Muscle of leg (tissue), 11 donors: ENCODE measurements around the gene CNKSR2. TPM values are rescaled to one million over a fixed set of nuclear protein-coding genes. Genes with fewer than 3 reads are reported as not detected.

Source experiments
- DNase-seq: peaks from one replicate; pipeline ENCODE4 v3.0.0; 2013
- H3K27ac ChIP-seq: one replicate; pipeline ENCODE4 v1.5.1; 2013; ENCODE audit warnings: mild to moderate bottlenecking, low read length, control low read depth
- H3K27me3 ChIP-seq: one replicate; pipeline ENCODE4 v1.6.1; 2013; ENCODE audit warnings: low read length; ENCODE audit not compliant: control insufficient read depth, insufficient read depth
- H3K36me3 ChIP-seq: one replicate; pipeline ENCODE4 v1.6.1; 2013; ENCODE audit warnings: low read length; ENCODE audit not compliant: control insufficient read depth, insufficient read depth
- H3K4me1 ChIP-seq: one replicate; pipeline ENCODE4 v1.6.1; 2013; ENCODE audit warnings: low read length; ENCODE audit not compliant: control insufficient read depth, insufficient read depth
- H3K4me3 ChIP-seq: one replicate; pipeline ENCODE4 v1.5.1; 2013; ENCODE audit warnings: low read length, control low read depth
- H3K9me3 ChIP-seq: replicated peaks from 2 replicates; pipeline ENCODE4 v1.6.1; 2013; ENCODE audit warnings: low read depth, low read length; ENCODE audit not compliant: control insufficient read depth
- WGBS: methylation state at CpG from one replicate; pipeline ENCODE4 v1.1.5; 2013; ENCODE audit warnings: missing lambda C conversion rate; ENCODE audit not compliant: insufficient coverage; 5-methylcytosine and 5-hydroxymethylcytosine counted together
- polyA plus RNA-seq, 8 donors: library from polyadenylated mRNA; unstranded; fragments of 120-200 nt; gene quantifications; one replicate each; pipeline versions ENCODE4 v1.2.1 to v1.2.3, GENCODE V29; 2013; ENCODE audit warnings: inconsistent platforms in 1 of 8, low replicate concordance in 1 of 8; ENCODE audit not compliant: insufficient read length in 8 of 8, insufficient read depth in 1 of 8
- total RNA-seq: library from RNA; stranded (reverse); fragments of 120-200 nt; gene quantifications from one replicate; pipeline ENCODE4 v1.2.4, GENCODE V29; 2013

CNKSR2 gene
- total and polyA plus RNA-seq, 9 donors: 1.6 to 3.8 (median 2.1) TPM

DNA sequence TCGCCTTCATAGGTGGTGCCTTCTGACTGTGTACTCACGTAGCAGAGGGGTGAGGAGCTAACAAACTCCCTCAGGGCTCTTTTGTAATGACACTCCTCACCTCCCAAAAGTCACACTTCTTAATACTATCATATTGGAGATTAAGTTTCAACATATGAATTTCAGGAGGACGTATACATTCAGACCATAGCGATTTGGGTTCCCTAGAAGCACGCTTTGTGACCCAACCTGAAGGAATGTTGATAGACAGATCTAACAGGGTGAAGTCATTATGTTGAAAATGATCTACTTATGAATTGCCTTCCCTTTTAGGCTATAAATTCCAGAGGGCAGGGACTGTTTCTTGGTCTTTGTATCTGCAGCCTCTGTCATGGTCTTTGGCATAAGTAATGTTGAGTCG, 287.1 kb downstream of the CNKSR2 start:
- WGBS: 53% methylated on average over 3 of the region's 6 CpGs
- Histone ChIP-seq H3K27ac (no peak overlapping the region), H3K27me3 (peaks cover 43% of the 10 kb centered on the region), H3K4me1 (no peaks in the 10 kb centered on the region), H3K4me3 (no peak overlapping the region), H3K36me3 (no peaks in the 10 kb centered on the region), H3K9me3 (peaks cover 3% of the 10 kb centered on the region)
- DNase-seq: no peak

DNA sequence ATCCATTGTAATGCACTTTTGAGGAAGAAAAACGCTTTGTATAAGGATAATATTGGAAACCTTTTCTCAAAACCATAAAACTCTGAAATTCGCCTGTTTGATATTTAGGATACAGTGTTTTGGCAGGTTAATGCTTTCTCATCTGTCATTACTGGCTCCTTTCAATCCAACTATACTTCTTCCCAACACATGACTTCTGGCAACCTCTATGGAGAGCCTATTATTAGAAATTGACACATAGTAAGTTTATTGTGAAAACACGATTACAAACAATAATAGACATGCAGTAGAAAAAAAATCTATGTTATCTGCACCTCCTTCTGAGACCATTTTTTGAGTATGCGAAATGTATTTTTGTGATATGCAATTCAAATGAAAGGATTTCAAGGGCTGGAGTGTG, 288.5 kb downstream of the CNKSR2 start:
- no CpG with 5 or more reads among the region's 4 CpGs for WGBS
- Histone ChIP-seq H3K4me1 (no peaks in the 10 kb centered on the region), H3K36me3 (no peaks in the 10 kb centered on the region), H3K27me3 (peaks cover 29% of the 10 kb centered on the region), H3K4me3 (no peak overlapping the region), H3K9me3 (no peaks in the 10 kb centered on the region), H3K27ac (no peak overlapping the region)
- DNase-seq: no peak

DNA sequence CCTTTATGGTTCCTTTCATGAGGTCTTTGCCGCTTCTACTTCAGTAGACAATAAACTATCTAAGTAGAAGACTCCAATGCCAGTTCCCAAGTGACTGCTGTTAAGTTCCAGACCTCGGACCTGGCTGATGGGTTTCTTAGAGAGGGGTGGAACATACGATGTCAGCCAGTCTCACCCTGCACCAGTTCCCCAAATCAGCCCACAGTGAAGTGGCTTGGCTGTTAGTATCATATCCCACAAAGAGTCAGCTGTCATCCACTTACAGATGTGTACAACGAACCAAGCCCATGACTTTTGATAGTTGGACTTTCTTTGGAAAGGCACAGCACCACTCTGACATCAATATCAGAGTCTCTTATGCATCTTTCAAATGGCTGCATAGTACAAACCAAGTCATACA, 292.0 kb downstream of the CNKSR2 start:
- H3K27ac ChIP-seq: no peak overlapping the region
- no peaks in the 10 kb centered on the region for H3K36me3 ChIP-seq
- peaks cover 9% of the 10 kb centered on the region for H3K27me3 ChIP-seq
- no peak for DNase-seq
- no peak overlapping the region for H3K4me3 ChIP-seq
- H3K9me3 ChIP-seq: no peaks in the 10 kb centered on the region
- WGBS: no CpG with 5 or more reads among the region's 4 CpGs
- H3K4me1 ChIP-seq: no peaks in the 10 kb centered on the region

DNA sequence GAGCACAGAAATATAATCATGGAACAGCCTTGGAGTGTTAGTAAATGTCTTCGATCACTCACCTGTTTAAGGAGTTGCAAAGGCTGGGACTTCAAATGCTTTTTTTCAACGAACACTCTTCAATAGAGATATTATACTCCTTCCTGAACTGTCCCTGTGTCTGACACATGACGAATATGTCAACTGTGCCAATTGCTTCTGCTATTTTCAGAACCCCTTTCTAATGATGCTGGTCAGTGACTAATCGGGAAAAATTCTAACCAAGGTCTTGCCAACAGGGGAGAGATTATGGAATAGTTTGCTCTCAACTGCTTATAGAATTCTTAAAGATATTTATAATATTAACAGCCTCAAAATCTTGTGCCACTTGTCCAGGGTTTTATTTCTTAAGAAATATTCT, 292.5 kb downstream of the CNKSR2 start:
- H3K36me3 ChIP-seq: no peaks in the 10 kb centered on the region
- no peaks in the 10 kb centered on the region for H3K9me3 ChIP-seq
- H3K27ac ChIP-seq: no peak overlapping the region
- WGBS: 50% methylated on average over 2 of the region's 4 CpGs
- peaks cover 8% of the 10 kb centered on the region for H3K27me3 ChIP-seq
- no peak overlapping the region for H3K4me3 ChIP-seq
- peak; percentile 12 for DNase-seq
- no peaks in the 10 kb centered on the region for H3K4me1 ChIP-seq

DNA sequence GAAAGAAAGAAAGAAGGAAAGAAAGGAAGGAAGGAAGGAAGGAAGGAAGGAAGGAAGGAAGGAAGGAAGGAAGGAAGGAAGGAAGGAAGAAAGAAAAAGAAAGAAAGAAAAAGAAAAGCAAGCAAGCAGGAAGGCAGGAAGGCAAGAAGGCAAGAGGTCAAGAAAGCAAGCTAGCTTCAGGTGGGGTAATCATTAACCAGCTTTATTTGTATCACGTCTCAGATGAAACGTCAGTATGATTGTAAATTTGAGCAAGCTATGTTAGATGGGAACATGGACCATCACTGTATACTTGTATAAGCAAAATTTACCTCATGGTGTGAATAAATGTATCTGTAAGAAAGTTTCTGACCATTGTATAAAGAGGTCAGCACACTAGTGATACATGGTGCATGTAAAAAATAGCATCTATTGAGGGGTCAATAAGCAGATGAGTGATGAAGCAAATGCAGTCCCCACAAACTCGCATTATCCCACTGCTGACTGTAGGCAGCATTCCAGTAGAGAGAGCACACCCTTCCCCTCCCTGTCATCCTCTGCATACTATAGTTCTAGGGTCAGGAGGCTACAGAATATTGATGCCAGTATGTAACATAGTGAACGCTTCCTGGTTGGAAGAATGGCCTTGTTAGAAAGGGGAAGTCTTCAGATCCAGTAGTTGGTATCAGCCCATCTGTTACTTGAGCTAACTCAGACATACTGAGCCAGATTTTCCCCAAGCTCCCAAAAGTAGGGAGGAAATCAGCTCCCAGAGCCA, 300.4 kb downstream of the CNKSR2 start:
- no peak for DNase-seq
- H3K4me1 ChIP-seq: no peaks in the 10 kb centered on the region
- WGBS: no CpG with 5 or more reads among the region's 4 CpGs
- H3K27me3 ChIP-seq: peaks cover 8% of the 10 kb centered on the region
- H3K9me3 ChIP-seq: no peaks in the 10 kb centered on the region
- no peaks in the 10 kb centered on the region for H3K36me3 ChIP-seq
- no peak overlapping the region for H3K4me3 ChIP-seq
- H3K27ac ChIP-seq: no peak overlapping the region

DNA sequence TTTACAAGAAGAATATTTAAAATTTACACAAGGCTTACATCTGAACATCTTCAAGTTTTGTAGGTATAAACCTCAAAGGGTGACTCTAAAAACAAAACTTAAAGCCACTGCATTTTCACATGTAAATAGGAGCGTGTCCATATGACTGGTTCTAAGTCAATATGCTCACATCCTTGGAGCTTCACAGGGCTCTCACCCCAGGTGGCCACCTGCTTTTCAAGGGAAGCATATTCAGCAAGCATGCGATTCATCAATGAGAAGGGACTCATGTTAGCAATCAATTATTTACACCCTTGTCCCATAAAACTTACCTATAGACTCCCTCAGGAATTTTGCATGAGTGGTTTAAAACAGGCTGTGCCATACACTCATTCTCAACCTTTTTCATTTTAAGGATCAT, 301.7 kb downstream of the CNKSR2 start:
- peaks cover 13% of the 10 kb centered on the region for H3K27me3 ChIP-seq
- H3K9me3 ChIP-seq: no peaks in the 10 kb centered on the region
- H3K27ac ChIP-seq: no peak overlapping the region
- H3K4me3 ChIP-seq: no peak overlapping the region
- no peak for DNase-seq
- no peaks in the 10 kb centered on the region for H3K4me1 ChIP-seq
- 23% methylated on average over 2 of the region's 2 CpGs for WGBS
- H3K36me3 ChIP-seq: no peaks in the 10 kb centered on the region

DNA sequence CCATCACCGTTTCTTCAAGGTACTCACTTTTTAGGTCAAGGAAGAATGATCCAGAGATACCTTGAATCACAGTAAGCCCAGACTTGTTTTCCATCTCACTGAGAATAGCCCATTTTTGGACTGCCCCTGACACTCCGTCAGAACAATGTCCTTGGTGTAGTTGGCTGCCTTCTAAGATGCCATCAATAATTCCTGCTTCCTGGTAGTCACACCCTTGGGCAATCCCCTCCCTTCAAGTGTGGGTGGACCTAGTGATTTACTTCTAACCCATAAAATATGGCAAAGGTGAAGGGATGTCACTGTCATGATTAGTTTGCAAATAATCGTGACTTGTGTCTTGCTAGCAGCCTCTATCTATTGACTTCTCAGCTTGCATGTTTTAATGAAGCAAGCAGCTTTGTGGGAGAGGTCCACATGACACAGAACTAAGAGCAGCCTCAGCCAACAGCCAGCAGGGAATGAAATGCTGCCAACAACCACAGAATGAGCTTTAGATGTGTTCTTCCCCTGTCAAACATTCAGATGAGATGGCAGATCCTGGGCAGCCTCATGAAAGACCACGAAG, 303.9 kb downstream of the CNKSR2 start:
- no peak for DNase-seq
- Histone ChIP-seq H3K27ac (no peak overlapping the region), H3K4me1 (no peaks in the 10 kb centered on the region), H3K36me3 (no peaks in the 10 kb centered on the region), H3K9me3 (no peaks in the 10 kb centered on the region), H3K27me3 (peaks cover 13% of the 10 kb centered on the region), H3K4me3 (no peak overlapping the region)
- no CpG with 5 or more reads among the region's 4 CpGs for WGBS

DNA sequence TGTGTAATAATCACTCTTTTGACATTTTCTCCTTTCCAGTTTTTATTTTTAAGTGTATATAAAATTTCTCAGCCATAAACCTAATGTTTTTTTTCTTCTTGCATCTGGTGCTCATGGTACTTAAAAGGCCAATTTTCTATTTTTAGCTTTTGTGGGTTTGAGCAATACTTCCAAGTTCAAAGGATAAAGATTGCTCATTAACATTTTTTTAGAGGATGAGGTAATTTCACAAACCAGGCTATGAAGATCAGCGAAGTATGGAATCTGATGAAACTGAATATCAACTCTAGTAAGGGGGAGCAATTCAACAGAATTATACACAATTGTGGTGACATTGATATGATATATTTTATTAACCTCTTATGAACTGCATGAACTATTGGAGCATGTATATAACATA, 309.7 kb downstream of the CNKSR2 start:
- Histone ChIP-seq H3K27me3 (peaks cover 12% of the 10 kb centered on the region), H3K27ac (no peak overlapping the region), H3K4me1 (no peaks in the 10 kb centered on the region), H3K9me3 (no peaks in the 10 kb centered on the region), H3K4me3 (no peak overlapping the region), H3K36me3 (no peaks in the 10 kb centered on the region)
- no CpG with 5 or more reads among the region's 1 CpG for WGBS
- no peak for DNase-seq

DNA sequence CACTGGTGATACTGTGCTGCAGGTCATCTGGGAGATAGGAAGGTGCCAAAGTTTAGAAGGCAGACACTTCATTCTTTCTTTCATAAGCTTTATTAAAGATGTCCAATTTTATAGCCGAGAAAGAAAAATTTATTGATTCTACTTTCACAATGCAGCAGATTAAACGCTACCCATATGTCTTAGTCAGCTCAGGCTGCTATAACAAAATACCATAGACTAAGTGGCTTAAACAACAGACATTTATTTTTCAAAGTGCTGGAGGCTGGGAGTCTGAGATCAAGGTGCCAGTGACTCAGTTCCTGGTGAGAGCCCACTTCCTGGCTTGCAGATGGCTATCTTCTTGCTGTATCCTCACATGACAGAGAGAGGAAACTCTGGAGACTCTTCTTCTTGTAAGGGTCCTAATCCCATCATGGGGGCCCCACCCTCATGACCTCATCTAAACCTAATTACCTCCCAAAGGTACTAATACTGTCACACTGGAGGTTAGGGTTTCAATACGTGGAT, 317.3 kb downstream of the CNKSR2 start:
- peaks cover 4% of the 10 kb centered on the region for H3K27me3 ChIP-seq
- DNase-seq: no peak
- no peak overlapping the region for H3K27ac ChIP-seq
- no peaks in the 10 kb centered on the region for H3K36me3 ChIP-seq
- no CpG with 5 or more reads among the region's 3 CpGs for WGBS
- no peaks in the 10 kb centered on the region for H3K9me3 ChIP-seq
- H3K4me1 ChIP-seq: no peaks in the 10 kb centered on the region
- H3K4me3 ChIP-seq: no peak overlapping the region

DNA sequence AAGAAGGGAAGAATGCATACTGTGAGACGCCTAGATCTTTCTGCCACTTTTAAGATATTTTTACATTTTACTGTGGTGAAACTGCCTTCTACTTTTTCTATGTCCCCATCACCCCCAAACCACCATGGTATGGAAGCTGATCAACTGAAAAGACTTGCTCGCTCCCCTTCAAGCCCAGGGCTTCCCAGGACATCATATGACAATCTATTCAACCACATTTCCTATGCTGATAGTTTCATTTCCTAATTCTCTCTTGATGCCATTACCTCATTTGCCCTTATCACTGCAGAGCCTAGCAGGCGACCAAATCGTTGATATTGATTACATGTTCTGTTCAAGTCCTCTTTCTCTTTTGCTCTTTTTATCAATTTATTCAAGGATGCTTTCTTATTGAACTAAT, 324.1 kb downstream of the CNKSR2 start:
- Histone ChIP-seq H3K36me3 (no peaks in the 10 kb centered on the region), H3K4me3 (no peak overlapping the region), H3K9me3 (no peaks in the 10 kb centered on the region), H3K4me1 (no peaks in the 10 kb centered on the region), H3K27me3 (peaks cover 5% of the 10 kb centered on the region), H3K27ac (no peak overlapping the region)
- 67% methylated on average over 1 of the region's 4 CpGs for WGBS
- no peak for DNase-seq
